Uterus (tissue), 4 donors: Measurements from ENCODE around the gene FAM13B. TPM values are rescaled to one million over a fixed set of nuclear protein-coding genes. Genes with fewer than 3 reads are reported as not detected.

ENCODE experiments used
- small RNA-seq: library from RNA; depleted of rRNA; stranded (forward); fragments of <200 nt; gene quantifications from one replicate; pipeline ENCODE3, GENCODE V24; 2016
- total RNA-seq, 4 donors: library from RNA; depleted of rRNA in 3 of 4; stranded (reverse); fragments of >200 nt in 3 of 4; gene quantifications; one replicate each; pipeline versions ENCODE4 v1.1.0 to v1.2.4, GENCODE V29; 2014 to 2023
- donor health status: DM: yes; HTN: yes; CAD: no.

Gene FAM13B
- total RNA-seq, 4 donors from 2014 or later, result 40.6 to 104 (median 58.1) TPM

Small RNA genes within 50 kb of the gene (small RNA-seq; reads per million reads assigned to genes)
- gene RNU6-1148P, result not detected

Other genes starting within 250 kb of the FAM13B start
- gene MYOT, start 165.2 kb downstream of the FAM13B start, total RNA-seq, result 1 to 10 TPM in 3 of 4 donors, under 1 TPM in 1; 0.51 to 2.7 (median 1.1) TPM
- gene PKD2L2, start 143.6 kb downstream of the FAM13B start, total RNA-seq, result not detected
- gene WNT8A, start 51.0 kb upstream of the FAM13B start, total RNA-seq, result not detected
- gene NME5, start 106.3 kb upstream of the FAM13B start, total RNA-seq, result 1 to 10 TPM in 2 of 4 donors, under 1 TPM in 1, not detected in 1; 0.26 to 9.2 (median 2.0) TPM
- gene BRD8, start 145.6 kb upstream of the FAM13B start, total RNA-seq, result 10 to 100 TPM; 23.2 to 69.8 (median 58.9) TPM
- gene KIF20A, start 146.0 kb upstream of the FAM13B start, total RNA-seq, result 10 to 100 TPM in 1 of 4 donors, not detected in 3; 33.8 TPM
- gene CDC23, start 180.2 kb upstream of the FAM13B start, total RNA-seq, result 10 to 100 TPM in 3 of 4 donors, 1 to 10 TPM in 1; 7.1 to 58.1 (median 16.0) TPM
- gene GFRA3, start 241.5 kb upstream of the FAM13B start, total RNA-seq, result 1 to 10 TPM in 1 of 4 donors, under 1 TPM in 1, not detected in 2; 0.30 to 1.2 TPM